Lower leg skin (tissue), 3 donors: ENCODE measurements around the gene ARRB2.

Experiments
- CTCF ChIP-seq, 3 donors: fragments of 450-650 bp; IDR thresholded peaks; one replicate each; pipeline ENCODE4 v1.5.1; 2016; ENCODE audit warnings: antibody characterized with exemption in 3 of 3, mild to moderate bottlenecking in 3 of 3, moderate library complexity in 2 of 3
- POLR2A ChIP-seq, 2 donors: fragments of 450-650 bp; IDR thresholded peaks; one replicate each; pipeline ENCODE4 v1.6.1; 2016 to 2017; ENCODE audit warnings: antibody characterized with exemption in 2 of 2, mild to moderate bottlenecking in 1 of 2, moderate library complexity in 1 of 2

DNA sequence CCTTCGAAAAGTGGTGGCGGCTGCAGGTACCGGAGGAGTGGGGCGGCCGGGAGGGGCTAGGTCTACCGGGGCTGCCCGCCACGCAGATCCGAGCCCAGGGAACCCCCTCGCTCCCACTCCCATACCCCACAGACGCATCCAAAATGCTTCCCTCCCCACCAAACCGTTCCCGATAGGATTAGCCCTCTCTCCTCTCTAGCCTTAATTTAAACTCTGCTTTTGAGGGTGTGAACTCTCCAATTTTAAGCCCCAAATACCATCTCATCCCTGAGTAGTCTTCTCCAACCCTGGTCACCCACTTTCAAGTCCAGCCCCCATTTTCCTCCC is 29.6 kb downstream of the ARRB2 start:
- TF ChIP-seq CTCF (IDR thresholded peaks at IDR 0.05) (no peak), POLR2A (IDR thresholded peaks at IDR 0.05) (no peak)
